ENCODE results near the gene SEMA3E.

DNA sequence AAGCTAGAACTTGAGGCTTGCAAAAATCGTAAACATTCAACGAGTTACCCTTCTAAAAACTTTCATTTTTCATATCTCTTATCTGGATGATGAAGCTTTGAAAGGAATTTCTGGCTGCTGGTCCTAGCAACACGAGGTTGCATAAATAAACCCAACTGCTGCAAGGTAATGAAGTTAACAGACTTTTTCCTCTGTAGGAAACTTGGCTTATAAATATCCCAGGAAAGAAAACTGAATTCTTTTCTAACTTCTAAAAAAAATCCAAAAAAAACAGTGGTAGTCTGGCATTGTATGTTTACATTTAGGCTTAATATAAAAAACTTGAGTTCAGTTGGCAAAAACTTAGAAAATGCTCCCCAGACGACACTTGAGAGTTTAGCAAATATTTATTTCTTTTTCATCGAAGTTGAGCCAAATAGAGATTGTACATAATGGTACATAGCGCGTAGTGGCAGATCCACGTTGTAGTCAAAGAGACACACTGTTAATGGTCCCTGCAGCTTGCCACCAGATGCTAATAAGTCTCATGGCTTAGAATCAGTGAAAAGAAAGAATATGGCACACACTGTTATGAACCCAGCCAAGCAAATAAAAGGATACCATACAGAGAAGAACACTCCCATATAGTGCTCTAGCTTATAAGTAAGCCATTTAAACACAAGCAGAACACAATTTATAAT lies 285.9 kb downstream of the SEMA3E start:
- no peak for TF ChIP-seq EZH2phosphoT487 (conservative IDR thresholded peaks at IDR 0.05; ENCODE audit: low read length)
- TF ChIP-seq, protein P1, sequence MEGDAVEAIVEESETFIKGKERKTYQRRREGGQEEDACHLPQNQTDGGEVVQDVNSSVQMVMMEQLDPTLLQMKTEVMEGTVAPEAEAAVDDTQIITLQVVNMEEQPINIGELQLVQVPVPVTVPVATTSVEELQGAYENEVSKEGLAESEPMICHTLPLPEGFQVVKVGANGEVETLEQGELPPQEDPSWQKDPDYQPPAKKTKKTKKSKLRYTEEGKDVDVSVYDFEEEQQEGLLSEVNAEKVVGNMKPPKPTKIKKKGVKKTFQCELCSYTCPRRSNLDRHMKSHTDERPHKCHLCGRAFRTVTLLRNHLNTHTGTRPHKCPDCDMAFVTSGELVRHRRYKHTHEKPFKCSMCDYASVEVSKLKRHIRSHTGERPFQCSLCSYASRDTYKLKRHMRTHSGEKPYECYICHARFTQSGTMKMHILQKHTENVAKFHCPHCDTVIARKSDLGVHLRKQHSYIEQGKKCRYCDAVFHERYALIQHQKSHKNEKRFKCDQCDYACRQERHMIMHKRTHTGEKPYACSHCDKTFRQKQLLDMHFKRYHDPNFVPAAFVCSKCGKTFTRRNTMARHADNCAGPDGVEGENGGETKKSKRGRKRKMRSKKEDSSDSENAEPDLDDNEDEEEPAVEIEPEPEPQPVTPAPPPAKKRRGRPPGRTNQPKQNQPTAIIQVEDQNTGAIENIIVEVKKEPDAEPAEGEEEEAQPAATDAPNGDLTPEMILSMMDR (IDR thresholded peaks at IDR 0.05; ENCODE audit: insufficient read depth, low read length, poor library complexity, severe bottlenecking), result no peak
